NT2/D1 (cell line): ENCODE data around the gene ELFN1.

Experiments
- SUZ12 ChIP-seq: IDR thresholded peaks from 2 replicates; pipeline ENCODE4 v1.6.1; 2011; ENCODE audit not compliant: insufficient read length, insufficient read depth; ENCODE audit errors: extremely low read depth
- YY1 ChIP-seq: IDR thresholded peaks from 2 replicates; pipeline ENCODE4 v1.6.1; 2011; ENCODE audit not compliant: insufficient read length, insufficient read depth
- ZNF274 ChIP-seq: IDR thresholded peaks from 2 replicates; pipeline ENCODE4 v1.6.1; 2011; ENCODE audit warnings: mild to moderate bottlenecking, low read depth, low read length

DNA sequence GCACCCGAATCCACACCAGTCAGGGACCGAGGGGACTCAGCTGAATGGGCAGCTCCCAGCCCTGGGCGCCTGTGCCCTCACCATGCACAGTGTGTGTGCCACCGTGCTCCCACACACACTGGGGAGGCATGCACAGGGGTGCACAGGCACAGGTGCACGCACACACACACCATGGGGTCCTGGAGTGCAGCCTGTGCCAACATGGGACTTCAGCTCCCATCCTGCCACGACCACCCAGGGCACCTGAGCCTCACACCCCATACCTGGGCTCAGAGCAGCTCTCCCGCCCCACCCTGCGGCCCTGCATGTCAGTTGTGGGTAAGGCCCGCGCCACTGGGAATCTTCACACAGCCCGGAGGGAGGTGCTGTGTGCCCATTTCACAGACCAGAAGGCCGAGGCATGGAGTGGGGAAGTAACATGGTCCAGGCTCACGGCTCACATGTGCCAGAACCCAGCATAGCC lies 8.0 kb downstream of the ELFN1 start:
- TF ChIP-seq SUZ12 (no peak), ZNF274 (no peak), YY1 (no peak)
